MV-4-11 (cell line): ENCODE measurements around the gene ERC2.
"Not testable (repeated sequence)": the region's sequence is repeated elsewhere in the genome, so short reads cannot be mapped to it uniquely, and the experiment has no call there.

ENCODE experiments used
- DNase-seq: peaks from one replicate; lab custom pipeline; 2025; lab: John Stamatoyannopoulos, UW

The ERC2 gene

GRCh38 chr3:56060521-56061278 is 407.6 kb downstream of the ERC2 start:
- no peak for DNase-seq

- DNase-seq: no peak
Observed at GRCh38 chr3:56059731-56060130, 408.5 kb downstream of the ERC2 start.

- no peak for DNase-seq
Observed at GRCh38 chr3:56055951-56056350, 412.3 kb downstream of the ERC2 start.

GRCh38 chr3:56055546-56055945 is 412.7 kb downstream of the ERC2 start:
- DNase-seq: no peak

GRCh38 chr3:56054844-56055243 is 413.4 kb downstream of the ERC2 start:
- no peak for DNase-seq

DNA sequence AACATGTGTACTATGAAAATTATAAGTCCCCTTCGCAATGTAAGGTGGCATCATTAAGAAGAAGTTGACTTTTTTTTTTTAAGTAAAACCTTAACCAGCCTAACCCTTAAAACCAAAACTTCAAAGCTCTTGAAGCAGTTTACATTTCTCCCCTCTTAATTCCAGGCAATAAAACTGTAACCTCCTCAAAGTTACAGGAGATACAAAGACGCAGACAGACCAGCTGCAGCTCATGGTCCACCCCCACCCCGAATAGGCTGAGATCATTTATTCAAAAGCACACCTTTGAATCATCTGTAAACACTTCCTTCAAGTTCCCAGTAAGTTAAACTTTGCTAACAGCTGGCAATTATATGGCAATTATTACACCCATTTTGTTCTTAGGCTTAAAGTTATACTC is 414.5 kb downstream of the ERC2 start:
- no peak for DNase-seq

GRCh38 chr3:56052188-56052587 is 416.1 kb downstream of the ERC2 start:
- DNase-seq: no peak

DNA sequence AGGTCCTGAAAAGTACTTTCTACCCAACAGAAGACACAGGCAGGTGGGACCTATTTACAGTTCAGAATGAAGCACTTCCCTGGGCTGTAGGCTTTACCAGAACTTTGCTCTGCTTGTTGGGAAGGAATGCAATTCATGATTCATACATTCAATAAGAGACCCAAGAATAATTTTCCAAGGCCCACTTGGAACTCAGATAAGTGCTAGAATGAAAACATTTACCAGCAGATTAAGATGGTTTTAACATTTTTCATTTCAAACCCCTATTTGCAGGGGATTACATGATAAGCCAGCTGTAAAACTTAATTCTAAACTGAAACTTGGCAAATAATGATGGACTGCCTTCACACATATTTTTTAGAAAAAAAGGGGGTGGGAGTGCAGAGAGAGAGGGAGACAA is 417.2 kb downstream of the ERC2 start:
- DNase-seq: no peak

DNA sequence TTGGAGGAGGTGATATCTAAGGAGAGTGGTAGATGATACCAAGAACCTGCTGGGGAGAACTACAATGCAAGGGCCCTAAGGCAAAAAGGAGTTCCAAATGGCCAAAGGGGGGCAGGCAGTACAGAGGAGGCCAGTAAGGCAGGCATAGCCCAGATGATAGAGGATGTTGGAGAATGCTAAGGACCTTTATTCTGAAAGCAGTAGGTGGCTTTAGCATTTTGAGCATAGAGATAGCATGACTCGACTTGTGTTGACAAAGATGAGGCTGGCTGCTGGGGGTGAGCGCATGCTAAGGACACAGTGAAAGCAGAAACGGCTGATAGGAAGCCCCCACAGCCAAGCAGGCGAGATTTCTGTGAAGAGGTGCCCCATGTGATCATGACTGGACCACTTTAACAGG is 419.3 kb downstream of the ERC2 start:
- no peak for DNase-seq

DNA sequence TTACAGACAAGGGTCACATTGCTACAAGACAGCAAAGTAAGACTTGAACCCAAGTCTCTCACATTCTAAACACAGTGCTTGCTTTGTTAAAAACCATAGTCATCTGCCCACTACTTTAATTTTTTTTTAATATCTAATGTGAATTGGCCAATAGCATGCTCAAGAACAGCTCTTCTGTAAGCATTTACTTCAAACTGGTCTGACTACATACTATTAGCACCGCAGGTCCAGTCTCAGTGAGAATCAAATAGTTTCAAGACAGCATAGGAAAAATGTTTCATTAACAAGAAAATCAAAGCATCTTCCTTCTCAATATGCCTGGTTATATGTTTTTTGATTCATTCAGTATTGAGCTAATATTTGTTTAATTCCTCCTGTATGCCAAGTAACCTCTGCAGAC is 419.9 kb downstream of the ERC2 start:
- no peak for DNase-seq

- no peak for DNase-seq
Observed at GRCh38 chr3:56042326-56042951, 425.8 kb downstream of the ERC2 start.

- no peak for DNase-seq
Observed at GRCh38 chr3:56025326-56025725, 442.9 kb downstream of the ERC2 start.

GRCh38 chr3:56023546-56023945 is 444.7 kb downstream of the ERC2 start:
- DNase-seq: no peak

DNA sequence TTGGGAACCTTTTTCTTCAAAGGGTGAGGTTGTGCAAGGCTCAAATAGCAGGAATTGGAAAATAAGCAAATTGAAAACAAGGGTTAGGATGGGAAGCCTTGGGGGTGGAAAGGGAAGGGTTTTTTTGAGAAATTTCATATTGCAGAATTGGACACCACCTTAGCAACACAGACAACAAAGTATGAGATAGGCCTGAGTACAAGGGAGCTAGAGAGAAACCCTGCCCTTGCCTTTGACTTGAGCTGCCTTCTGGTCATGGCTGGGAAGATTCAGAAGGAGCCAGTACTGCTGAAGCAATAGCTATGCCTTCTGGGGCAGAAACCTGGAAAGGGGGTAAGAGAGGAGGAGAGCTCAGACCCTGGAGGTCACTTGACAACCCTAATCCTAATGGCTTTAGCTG is 445.6 kb downstream of the ERC2 start:
- DNase-seq: no peak

DNA sequence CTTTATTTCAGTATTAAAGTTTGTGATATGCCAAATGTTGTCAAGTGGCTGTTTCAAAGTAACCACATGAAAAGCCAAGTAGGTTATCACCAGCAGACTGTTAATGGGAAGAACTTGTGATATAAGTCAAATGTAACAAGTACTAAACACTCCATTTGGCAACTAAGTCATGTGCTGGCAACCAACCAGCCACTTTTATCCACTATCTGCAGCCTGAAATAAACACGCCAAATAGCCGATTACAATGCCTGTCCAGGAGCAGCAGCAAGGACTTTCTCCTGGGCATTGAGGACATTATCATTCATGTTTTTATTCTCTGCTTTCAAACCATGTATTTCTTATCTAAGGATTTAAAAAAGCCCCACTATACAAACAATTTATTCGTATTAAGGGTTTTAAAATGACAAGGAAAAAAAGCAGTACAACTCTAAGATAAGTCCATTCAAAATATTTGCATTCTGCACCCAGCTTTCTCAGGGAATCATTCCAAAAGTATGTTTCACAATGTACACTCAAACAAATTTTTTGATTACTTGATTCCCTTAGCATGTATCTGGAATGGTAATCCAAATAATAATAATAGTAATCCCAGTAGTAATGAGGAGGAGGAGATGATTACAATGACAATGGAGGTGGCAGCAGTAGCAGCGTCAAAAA is 448.6 kb downstream of the ERC2 start:
- DNase-seq: no peak

- DNase-seq: not testable (repeated sequence)
Observed at GRCh38 chr3:56015374-56015773, 452.9 kb downstream of the ERC2 start.

DNA sequence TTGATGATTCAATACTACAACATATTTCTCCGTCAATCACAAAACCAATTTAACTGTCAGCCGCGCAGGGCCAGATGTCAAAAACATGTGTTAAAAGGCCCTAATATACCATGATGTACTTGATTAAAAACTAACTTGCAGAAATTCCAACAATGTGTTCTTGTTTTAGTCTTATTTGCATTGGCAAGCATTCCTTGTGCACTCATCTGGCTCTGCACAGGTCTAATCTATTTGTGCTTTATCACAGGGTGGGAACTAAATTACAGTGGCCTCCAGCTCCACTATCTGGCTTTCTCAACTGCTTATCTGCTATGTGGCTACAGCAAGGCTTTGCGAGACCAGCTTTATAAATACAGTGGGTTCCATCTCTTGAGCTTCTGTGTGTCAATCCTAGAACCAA is 455.5 kb downstream of the ERC2 start:
- DNase-seq: no peak

DNA sequence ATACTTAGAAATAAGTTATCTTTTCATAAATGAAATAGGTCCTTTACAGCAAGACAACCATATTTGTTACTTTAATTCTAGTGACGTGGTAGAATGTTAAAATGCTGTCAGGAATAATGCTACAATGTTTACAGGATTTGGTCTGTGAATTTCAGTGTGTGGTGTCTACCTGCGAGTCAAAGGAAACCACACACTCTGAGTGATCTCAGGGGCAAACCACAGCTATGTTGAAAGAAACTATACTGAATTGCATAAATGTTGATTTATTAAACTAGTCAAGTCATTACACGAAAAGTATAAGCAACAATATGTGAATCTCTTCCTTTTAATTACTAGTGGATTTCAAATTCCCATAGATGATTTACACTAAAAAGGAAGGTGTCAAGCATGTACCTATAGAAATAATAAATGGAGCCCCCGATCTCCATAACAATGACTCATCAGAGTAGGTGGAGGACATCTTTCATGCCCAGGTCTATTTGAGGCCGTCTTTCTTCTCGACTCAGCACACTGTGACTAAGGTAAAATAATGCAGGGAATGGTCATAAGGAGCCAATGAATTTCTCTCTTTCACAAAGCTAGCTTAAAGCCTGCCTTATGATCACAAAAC is 463.0 kb downstream of the ERC2 start:
- DNase-seq: no peak

DNA sequence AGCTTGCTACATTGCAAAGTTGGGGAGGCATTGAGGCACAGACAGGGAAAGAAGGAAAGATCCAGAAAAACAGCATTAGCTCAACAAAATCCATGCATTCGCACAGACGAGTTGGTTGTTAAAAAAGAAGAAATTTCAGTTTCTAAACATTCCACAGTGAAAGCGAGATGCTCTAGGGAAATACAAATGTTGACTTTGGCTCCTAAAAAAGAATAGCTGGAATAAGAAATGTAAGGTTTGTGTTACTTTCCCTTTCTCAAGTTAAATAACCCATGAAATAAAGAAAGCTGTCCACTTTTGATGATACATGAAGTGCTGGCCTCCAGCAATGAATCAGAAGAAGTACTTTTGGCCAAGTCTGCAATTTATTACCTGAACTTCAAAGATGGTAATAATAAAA is 465.1 kb downstream of the ERC2 start:
- no peak for DNase-seq

DNA sequence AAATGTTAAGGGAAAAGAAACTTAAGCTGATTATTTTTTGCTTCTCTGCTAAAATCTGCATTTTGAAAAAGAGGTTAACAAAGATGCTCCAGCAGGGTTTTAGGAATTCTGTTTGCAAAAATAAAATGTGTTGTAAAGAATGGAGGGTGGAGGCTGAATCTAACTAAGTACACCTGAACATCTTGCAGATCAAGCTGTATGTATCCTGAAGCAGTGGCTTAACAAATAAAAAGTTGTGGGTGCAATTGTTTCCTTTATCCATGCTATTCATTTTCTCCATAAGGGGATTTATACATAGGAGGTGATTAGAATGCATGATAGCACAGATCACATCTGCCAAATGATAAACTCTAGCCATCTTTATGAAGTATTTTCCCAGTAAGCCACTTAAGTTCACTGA is 466.3 kb downstream of the ERC2 start:
- no peak for DNase-seq

- DNase-seq: no peak
Observed at GRCh38 chr3:56001537-56001936, 466.7 kb downstream of the ERC2 start.

- no peak for DNase-seq
Observed at GRCh38 chr3:55989366-55989765, 478.9 kb downstream of the ERC2 start.

DNA sequence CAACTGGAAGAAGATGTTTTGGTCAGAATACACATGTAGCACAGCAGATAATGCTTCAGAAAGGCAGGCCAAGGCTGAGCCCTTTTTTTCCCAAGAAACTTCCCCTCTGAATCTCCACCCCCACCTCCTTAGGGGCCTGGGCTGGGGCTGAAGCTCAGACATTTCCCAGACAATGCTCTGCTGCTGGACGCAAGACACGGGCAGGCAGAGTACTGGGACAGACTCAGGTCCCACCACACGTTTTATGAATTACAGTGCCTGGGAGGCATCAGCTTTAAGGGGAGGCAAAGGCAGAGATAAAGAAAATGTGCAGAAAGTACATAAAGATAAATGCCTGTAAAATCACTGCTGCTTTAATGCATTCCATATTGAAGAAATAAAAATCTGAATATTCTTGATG is 479.4 kb downstream of the ERC2 start:
- no peak for DNase-seq
